GM12878 (cell line): Measurements from ENCODE around the gene MTHFR. TPM values are rescaled to one million over a fixed set of nuclear protein-coding genes. Genes with fewer than 3 reads are reported as not detected.

Experiments
- ATAC-seq: fragments of 200-7000 bp; cut with Tn5 transposase; 3 replicates; pipeline ENCODE4 v1.9.1; 2020; ENCODE audit warnings: mild to moderate bottlenecking, moderate library complexity
- BruUV-seq: library from RNA; stranded (reverse); fragments of 400-500 nt; replicated peaks from 2 replicates; lab custom pipeline; 2021; lab: Mats Ljungman, UMichigan
- CTCF ChIA-PET: fragments of 300-600 bp; sonication (Branson Sonifier 250); formaldehyde crosslinking; extraction: SDS; loops from one replicate; lab custom pipeline; 2021; ENCODE audit warnings: inconsistent platforms; lab: Yijun Ruan, JAX
- POLR2A ChIA-PET: fragments of 350-600 bp; formaldehyde crosslinking; extraction: SDS; loops from one replicate; lab custom pipeline; 2021; ENCODE audit warnings: inconsistent platforms; lab: Charles Lee
- RAD21 ChIA-PET: fragments of 300-600 bp; sonication (Branson Sonifier 250); formaldehyde crosslinking; loops from one replicate; lab custom pipeline; 2023; ENCODE audit warnings: antibody characterized with exemption; ENCODE audit not compliant: unreplicated experiment; lab: Charles Lee
- SMC1A ChIA-PET: fragments of 300-600 bp; sonication (Branson Sonifier 250); formaldehyde crosslinking; loops from one replicate; lab custom pipeline; 2023; ENCODE audit not compliant: unreplicated experiment, uncharacterized antibody; lab: Charles Lee
- DNase-seq: peaks from one replicate; pipeline ENCODE4 v3.0.0-alpha.2; 2011; ENCODE audit warnings: low read depth, low spot score
- FAIRE-seq: peaks from 3 replicates; lab custom pipeline; 2011; peaks lifted over from hg19 to GRCh38; lab: Jason Lieb, UNC
- H2AFZ ChIP-seq: 2 replicates; pipeline ENCODE4 v1.6.0; 2011; ENCODE audit warnings: low read depth, low read length, control low read depth; ENCODE audit not compliant: control insufficient read depth
- H3K27ac ChIP-seq: 2 replicates; pipeline ENCODE4 v1.5.1; 2011; ENCODE audit warnings: control low read depth; ENCODE audit not compliant: control insufficient read depth, insufficient read depth
- H3K27me3 ChIP-seq, 2 experiments: replicated peaks in 1 of 2; 2 replicates each; pipeline versions ENCODE4 v1.6.0 to v1.6.1; 2011; ENCODE audit warnings: low read length in 1 of 2; ENCODE audit not compliant: control insufficient read depth in 2 of 2, insufficient read depth in 2 of 2
- H3K36me3 ChIP-seq, 2 experiments: 2 replicates each; pipeline ENCODE4 v1.5.1; 2011; ENCODE audit warnings: low read length in 1 of 2; ENCODE audit not compliant: control insufficient read depth in 2 of 2, insufficient read depth in 2 of 2
- H3K4me1 ChIP-seq: 2 replicates; pipeline ENCODE4 v1.6.1; 2011; ENCODE audit warnings: mild to moderate bottlenecking, low read length, moderate library complexity, mixed read lengths; ENCODE audit not compliant: control insufficient read depth, insufficient read depth
- H3K4me2 ChIP-seq: 2 replicates; pipeline ENCODE4 v1.6.0; 2011; ENCODE audit warnings: control low read depth; ENCODE audit not compliant: control insufficient read depth, insufficient read depth
- H3K4me3 ChIP-seq: fragments of 200-600 bp; sonication (generic); 2 replicates; pipeline ENCODE4 v1.5.1; 2016
- H3K79me2 ChIP-seq: 2 replicates; pipeline ENCODE4 v1.6.0; 2011; ENCODE audit warnings: low read length; ENCODE audit not compliant: control insufficient read depth, insufficient read depth
- H3K9ac ChIP-seq: 2 replicates; pipeline ENCODE4 v1.8.0; 2011; ENCODE audit warnings: low read length, control low read depth, mixed read lengths; ENCODE audit not compliant: control insufficient read depth, insufficient read depth
- H3K9me3 ChIP-seq: replicated peaks from 3 replicates; pipeline ENCODE4 v1.5.1; 2011; ENCODE audit warnings: mild to moderate bottlenecking, low read length; ENCODE audit not compliant: control insufficient read depth, insufficient read depth
- H4K20me1 ChIP-seq: 2 replicates; pipeline ENCODE4 v1.6.0; 2011; ENCODE audit not compliant: control insufficient read depth, insufficient read depth
- BACH1 ChIP-seq: fragments of 450-650 bp; IDR thresholded peaks from 2 replicates; pipeline ENCODE4 v1.6.1; 2017; ENCODE audit warnings: mild to moderate bottlenecking, borderline replicate concordance
- CHD1 ChIP-seq: IDR thresholded peaks from 2 replicates; pipeline ENCODE4 v1.6.1; 2012; ENCODE audit warnings: low read depth, low read length, improper control_type of control experiment
- EED ChIP-seq: sonication (generic); IDR thresholded peaks from 2 replicates; pipeline ENCODE4 v1.6.1; 2016; ENCODE audit warnings: antibody characterized with exemption, low read depth
- EP300 ChIP-seq, 2 experiments: fragments of 150-350 bp in 1 of 2; IDR thresholded peaks; 2 replicates each; pipeline ENCODE4 v1.6.1; 2011 to 2012; ENCODE audit warnings: low read depth in 2 of 2, low read length in 2 of 2, borderline replicate concordance in 1 of 2, improper control_type of control experiment in 1 of 2, inconsistent platforms in 1 of 2; ENCODE audit not compliant: control insufficient read depth in 1 of 2
- ESRRA ChIP-seq: IDR thresholded peaks from 2 replicates; pipeline ENCODE4 v1.6.1; 2012; ENCODE audit warnings: mild to moderate bottlenecking, low read length, improper control_type of control experiment
- EZH2 ChIP-seq: IDR thresholded peaks from 2 replicates; pipeline ENCODE4 v1.6.1; 2012; ENCODE audit warnings: low read depth, mild to moderate bottlenecking, control low read depth, inconsistent platforms, low read length, borderline replicate concordance; ENCODE audit not compliant: control insufficient read depth
- FOXK2 ChIP-seq: fragments of 450-650 bp; IDR thresholded peaks from 2 replicates; pipeline ENCODE4 v1.6.1; 2017; ENCODE audit warnings: mild to moderate bottlenecking, moderate library complexity
- FOXM1 ChIP-seq: IDR thresholded peaks from 2 replicates; pipeline ENCODE4 v1.6.1; 2012; ENCODE audit warnings: low read depth, mild to moderate bottlenecking, inconsistent platforms, low read length, moderate library complexity
- GABPA ChIP-seq: IDR thresholded peaks from 2 replicates; pipeline ENCODE4 v1.6.1; 2014; ENCODE audit warnings: antibody characterized with exemption, low read depth, mild to moderate bottlenecking, inconsistent platforms
- IRF4 ChIP-seq: IDR thresholded peaks from 2 replicates; pipeline ENCODE4 v1.6.1; 2011; ENCODE audit warnings: low read depth, low read length
- KDM1A ChIP-seq: fragments of 200-600 bp; sonication (generic); IDR thresholded peaks from 2 replicates; pipeline ENCODE4 v1.6.1; 2016; ENCODE audit warnings: borderline replicate concordance
- MYC ChIP-seq: IDR thresholded peaks from 2 replicates; pipeline ENCODE4 v1.6.1; 2011; ENCODE audit warnings: mild to moderate bottlenecking, low read length, moderate library complexity, inconsistent platforms; ENCODE audit not compliant: insufficient read depth, insufficient replicate concordance, insufficient read length, severe bottlenecking
- NR2C1 ChIP-seq: fragments of 450-650 bp; IDR thresholded peaks from 2 replicates; pipeline ENCODE4 v1.6.1; 2017; ENCODE audit warnings: antibody characterized with exemption, mild to moderate bottlenecking, moderate library complexity
- NR2F1 ChIP-seq: fragments of 450-650 bp; conservative IDR thresholded peaks from 2 replicates; pipeline ENCODE4 v1.6.1; 2017; ENCODE audit warnings: mild to moderate bottlenecking
- POLR2A ChIP-seq: IDR thresholded peaks from 2 replicates; pipeline ENCODE4 v1.6.1; 2011; ENCODE audit warnings: low read depth, mild to moderate bottlenecking, low read length
- RBBP5 ChIP-seq: fragments of 200-600 bp; sonication (generic); conservative IDR thresholded peaks from 2 replicates; pipeline ENCODE4 v1.6.1; 2016
- SREBF1 ChIP-seq: IDR thresholded peaks from 2 replicates; pipeline ENCODE4 v1.6.1; 2012; ENCODE audit warnings: mild to moderate bottlenecking, low read length
- SREBF2 ChIP-seq: IDR thresholded peaks from 2 replicates; pipeline ENCODE4 v1.6.1; 2012; ENCODE audit warnings: mild to moderate bottlenecking, low read length
- ZZZ3 ChIP-seq: IDR thresholded peaks from 2 replicates; pipeline ENCODE4 v1.6.1; 2011; ENCODE audit warnings: low read depth; ENCODE audit not compliant: control insufficient read depth, insufficient read length
- whole genome bisulfite sequencing: methylation state at CpG from one replicate; pipeline ENCODE4 v1.1.6; 2016; ENCODE audit warnings: low lambda C conversion rate; ENCODE audit not compliant: insufficient replicate concordance, insufficient coverage; ENCODE audit errors: missing lambda C conversion rate; 5-methylcytosine and 5-hydroxymethylcytosine counted together
- in situ Hi-C: fragments of 300-500 bp; cut with MboI; formaldehyde crosslinking; loops from 9 replicates; pipeline ENCODE4 v1.14.3; 2018; ENCODE audit warnings: mixed read lengths
- intact Hi-C: fragments of 100-400 bp; cut with micrococcal nuclease; formaldehyde crosslinking; loops from one replicate; pipeline ENCODE4 v1.14.2; 2022; ENCODE audit not compliant: unreplicated experiment
- polyA plus RNA-seq, 11 experiments: library from polyadenylated mRNA; depleted of rRNA in 4 of 11; unstranded in 6 of 11; stranded (reverse) in 5 of 11; fragments of >200 nt; fragmentation: Nextera tagmentation in 4 of 11; fragmentation: Illumina TruSeq in 1 of 11; extraction: Ambion mirVana in 4 of 11; extraction: Trizol in 1 of 11; gene quantifications; 1 replicate in 1 of 11; 2 replicates in 10 of 11; pipeline versions ENCODE4 v1.2.1 to v1.2.3, GENCODE V29; 2011 to 2016; ENCODE audit warnings: inconsistent platforms in 2 of 11, missing spikeins in 2 of 11, low read depth in 1 of 11
- total RNA-seq, 4 experiments: library from RNA; depleted of rRNA in 3 of 4; stranded (reverse); fragments of >200 nt in 3 of 4; fragmentation: Illumina TruSeq in 1 of 4; extraction: Trizol in 1 of 4; gene quantifications; 2 replicates each; pipeline versions ENCODE4 v1.2.1 to v1.2.3, GENCODE V29; 2013 to 2021
- TF ChIP-seq, protein P1 (sequence below): fragments of 450-650 bp; formaldehyde crosslinking; IDR thresholded peaks from 2 replicates; pipeline ENCODE4 v1.5.0; 2022; ENCODE audit warnings: mild to moderate bottlenecking, missing genetic modification characterization
- TF ChIP-seq, protein P2 (sequence below), 3 experiments: IDR thresholded peaks in 2 of 3; conservative IDR thresholded peaks in 1 of 3; 2 replicates each; pipeline ENCODE4 v1.5.1; 2011; ENCODE audit warnings: low read depth in 3 of 3, low read length in 3 of 3, mild to moderate bottlenecking in 3 of 3, control low read depth in 2 of 3, moderate library complexity in 2 of 3, inconsistent platforms in 1 of 3, mixed read lengths in 1 of 3; ENCODE audit not compliant: control insufficient read depth in 2 of 3, insufficient read depth in 1 of 3; ENCODE audit errors: extremely low read depth in 1 of 3

Gene MTHFR
- total and polyA plus RNA-seq, 10 of the 15 experiments (the other 5 are each of a cell fraction or from before 2014, with no cell fraction given), result 1.0 to 16.8 (median 9.4) TPM

DNA sequence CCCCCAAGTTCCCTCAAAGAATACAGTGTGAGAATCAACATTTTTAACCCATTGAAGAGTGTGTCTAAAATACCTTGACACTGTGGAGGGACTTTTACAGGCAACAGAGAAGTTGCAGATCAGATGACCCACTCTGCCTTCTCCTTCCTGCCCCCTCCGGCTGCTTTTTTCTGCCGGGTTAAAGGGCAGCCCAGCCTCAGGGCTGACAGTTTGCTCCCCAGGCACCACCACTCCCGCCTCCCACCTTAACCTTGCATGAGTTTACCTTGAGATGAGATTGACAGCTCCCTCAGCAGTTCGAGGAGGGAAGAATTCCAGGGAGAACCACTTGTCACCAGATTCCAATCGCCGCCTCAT lies 3.2 kb downstream of the MTHFR start (continued):
- TF ChIP-seq KDM1A, result no peak
- TF ChIP-seq RBBP5, result no peak
- no peak for TF ChIP-seq POLR2A
- TF ChIP-seq, protein P1, sequence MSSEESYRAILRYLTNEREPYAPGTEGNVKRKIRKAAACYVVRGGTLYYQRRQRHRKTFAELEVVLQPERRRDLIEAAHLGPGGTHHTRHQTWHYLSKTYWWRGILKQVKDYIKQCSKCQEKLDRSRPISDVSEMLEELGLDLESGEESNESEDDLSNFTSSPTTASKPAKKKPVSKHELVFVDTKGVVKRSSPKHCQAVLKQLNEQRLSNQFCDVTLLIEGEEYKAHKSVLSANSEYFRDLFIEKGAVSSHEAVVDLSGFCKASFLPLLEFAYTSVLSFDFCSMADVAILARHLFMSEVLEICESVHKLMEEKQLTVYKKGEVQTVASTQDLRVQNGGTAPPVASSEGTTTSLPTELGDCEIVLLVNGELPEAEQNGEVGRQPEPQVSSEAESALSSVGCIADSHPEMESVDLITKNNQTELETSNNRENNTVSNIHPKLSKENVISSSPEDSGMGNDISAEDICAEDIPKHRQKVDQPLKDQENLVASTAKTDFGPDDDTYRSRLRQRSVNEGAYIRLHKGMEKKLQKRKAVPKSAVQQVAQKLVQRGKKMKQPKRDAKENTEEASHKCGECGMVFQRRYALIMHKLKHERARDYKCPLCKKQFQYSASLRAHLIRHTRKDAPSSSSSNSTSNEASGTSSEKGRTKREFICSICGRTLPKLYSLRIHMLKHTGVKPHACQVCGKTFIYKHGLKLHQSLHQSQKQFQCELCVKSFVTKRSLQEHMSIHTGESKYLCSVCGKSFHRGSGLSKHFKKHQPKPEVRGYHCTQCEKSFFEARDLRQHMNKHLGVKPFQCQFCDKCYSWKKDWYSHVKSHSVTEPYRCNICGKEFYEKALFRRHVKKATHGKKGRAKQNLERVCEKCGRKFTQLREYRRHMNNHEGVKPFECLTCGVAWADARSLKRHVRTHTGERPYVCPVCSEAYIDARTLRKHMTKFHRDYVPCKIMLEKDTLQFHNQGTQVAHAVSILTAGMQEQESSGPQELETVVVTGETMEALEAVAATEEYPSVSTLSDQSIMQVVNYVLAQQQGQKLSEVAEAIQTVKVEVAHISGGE (CRISPR knock-in tag), result no peak
- peak; percentile 83 for TF ChIP-seq GABPA
- no peak for TF ChIP-seq SREBF2
- TF ChIP-seq NR2F1, result no peak

DNA sequence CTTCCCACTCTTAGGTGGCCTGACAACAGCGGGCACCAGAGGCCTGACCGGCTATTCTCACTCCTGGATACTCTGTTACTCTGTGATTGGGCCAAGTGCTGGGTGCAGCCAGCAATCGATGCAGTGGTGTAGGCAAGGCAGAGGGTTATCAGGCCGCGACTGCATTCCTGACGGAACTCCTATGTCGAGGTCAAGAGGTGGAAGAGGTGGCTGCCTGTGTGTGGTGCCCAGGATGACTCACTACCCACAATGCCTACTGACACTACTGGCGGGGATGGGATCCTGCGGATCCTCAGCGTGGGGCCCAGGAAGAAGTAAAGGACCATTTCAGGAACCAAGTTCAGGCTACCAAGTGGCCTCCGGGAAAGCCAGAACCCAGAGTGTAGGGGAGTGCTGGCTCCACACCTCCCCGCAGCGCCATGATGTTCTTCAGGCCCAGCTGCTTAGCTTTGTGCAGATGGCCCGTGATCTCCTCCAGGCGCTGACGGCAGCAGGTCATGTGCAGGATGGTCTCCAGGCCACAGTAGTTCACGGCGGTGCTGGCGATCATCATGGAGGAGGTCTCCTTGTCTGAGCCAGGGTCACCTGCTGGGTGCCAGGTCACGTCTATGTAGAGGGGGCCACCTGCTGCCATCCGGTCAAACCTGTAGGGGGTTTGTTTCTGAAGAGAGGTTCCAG lies 4.9 kb downstream of the MTHFR start:
- WGBS, result 90% methylated on average over 21 of the region's 21 CpGs
- in situ Hi-C loops (no loop called here), intact Hi-C loops (no loop called here)
- DNase-seq (no peak), ATAC-seq (no peak), FAIRE-seq (no peak)
- no peaks in the 10 kb centered on the region for H3K9me3 ChIP-seq
- H3K4me2 ChIP-seq, result no peak overlapping the region
- BruUV-seq, result no TSS peak
- no peak overlapping the region for H3K4me3 ChIP-seq
- H2AFZ ChIP-seq, result no peak overlapping the region
- no peak overlapping the region for H3K9ac ChIP-seq
- H3K79me2 ChIP-seq, result peaks cover 13% of the 10 kb centered on the region
- SMC1A ChIA-PET, result no interaction called here
- peaks cover 0 to 5% of the 10 kb centered on the region in 2 experiments; a peak in 3 of 4 replicates for H3K36me3 ChIP-seq
- POLR2A ChIA-PET, result no interaction called here
- no peaks in the 10 kb centered on the region for H4K20me1 ChIP-seq
- RAD21 ChIA-PET, result no interaction called here
- no peak overlapping the region for H3K27ac ChIP-seq
- no peaks in the 10 kb centered on the region for H3K27me3 ChIP-seq
- H3K4me1 ChIP-seq, result peaks cover 8% of the 10 kb centered on the region
- CTCF ChIA-PET, result no interaction called here
- TF ChIP-seq CHD1, result no peak
- no peak for TF ChIP-seq SREBF1
- TF ChIP-seq, protein P2, sequence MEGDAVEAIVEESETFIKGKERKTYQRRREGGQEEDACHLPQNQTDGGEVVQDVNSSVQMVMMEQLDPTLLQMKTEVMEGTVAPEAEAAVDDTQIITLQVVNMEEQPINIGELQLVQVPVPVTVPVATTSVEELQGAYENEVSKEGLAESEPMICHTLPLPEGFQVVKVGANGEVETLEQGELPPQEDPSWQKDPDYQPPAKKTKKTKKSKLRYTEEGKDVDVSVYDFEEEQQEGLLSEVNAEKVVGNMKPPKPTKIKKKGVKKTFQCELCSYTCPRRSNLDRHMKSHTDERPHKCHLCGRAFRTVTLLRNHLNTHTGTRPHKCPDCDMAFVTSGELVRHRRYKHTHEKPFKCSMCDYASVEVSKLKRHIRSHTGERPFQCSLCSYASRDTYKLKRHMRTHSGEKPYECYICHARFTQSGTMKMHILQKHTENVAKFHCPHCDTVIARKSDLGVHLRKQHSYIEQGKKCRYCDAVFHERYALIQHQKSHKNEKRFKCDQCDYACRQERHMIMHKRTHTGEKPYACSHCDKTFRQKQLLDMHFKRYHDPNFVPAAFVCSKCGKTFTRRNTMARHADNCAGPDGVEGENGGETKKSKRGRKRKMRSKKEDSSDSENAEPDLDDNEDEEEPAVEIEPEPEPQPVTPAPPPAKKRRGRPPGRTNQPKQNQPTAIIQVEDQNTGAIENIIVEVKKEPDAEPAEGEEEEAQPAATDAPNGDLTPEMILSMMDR (IDR thresholded peaks at IDR 0.05 in 2 of 3, conservative IDR thresholded peaks at IDR 0.05 in 1 of 3; ENCODE audit: control insufficient read depth in 2 of 3, extremely low read depth in 1 of 3, insufficient read depth in 1 of 3, low read depth in 3 of 3, low read length in 3 of 3), result no peak
- TF ChIP-seq MYC, result no peak
- no peak for TF ChIP-seq ZZZ3
- TF ChIP-seq FOXM1, result no peak
- no peak for TF ChIP-seq EP300 (IDR thresholded peaks at IDR 0.05; ENCODE audit: borderline replicate concordance in 1 of 2, control insufficient read depth in 1 of 2, low read depth in 2 of 2, low read length in 2 of 2)
- TF ChIP-seq FOXK2, result no peak
- TF ChIP-seq ESRRA, result no peak
- TF ChIP-seq BACH1, result no peak
- TF ChIP-seq IRF4, result no peak
- no peak for TF ChIP-seq EZH2
- TF ChIP-seq NR2C1, result no peak
- TF ChIP-seq EED, result no peak
